Measurements from ENCODE around the gene PLSCR1. TPM values are rescaled to one million over a fixed set of nuclear protein-coding genes. Genes with fewer than 3 reads are reported as not detected.

The PLSCR1 gene
- total and polyA plus RNA-seq, 9 of the 15 experiments (the other 6 are each of a cell fraction or from before 2014, with no cell fraction given), result 40.6 to 122 (median 69.1) TPM

DNA sequence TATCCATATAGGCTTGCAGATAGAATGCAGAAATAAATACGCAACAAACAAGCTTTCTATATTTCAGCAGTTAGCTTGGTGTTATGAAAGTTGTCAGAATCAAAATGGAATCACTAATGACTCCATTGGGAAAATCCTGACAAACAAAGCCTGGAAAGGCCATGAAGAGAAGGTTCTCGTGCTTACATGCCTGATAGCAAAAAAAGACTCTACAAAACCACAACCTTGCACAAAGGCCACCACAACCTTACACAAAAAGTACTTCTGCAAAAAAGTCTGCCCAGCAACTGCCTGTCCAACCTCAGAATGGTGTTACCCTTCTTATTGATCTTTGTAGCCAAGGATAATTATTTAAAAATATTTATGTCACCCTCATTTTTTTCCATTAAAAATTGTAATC is 14.4 kb upstream of the PLSCR1 start:
- no peak overlapping the region for H3K9ac ChIP-seq (ENCODE audit: insufficient read depth in 1 of 2, low read depth in 2 of 2, low read length in 2 of 2)

More for the DNA sequence above, 14.4 kb upstream of the PLSCR1 start:
- DNase-seq (ENCODE audit: extremely low read depth in 1 of 4, low spot score in 3 of 4) (no peak), ATAC-seq (no peak), FAIRE-seq (no peak)
- Histone ChIP-seq H4K20me1 (replicated peaks; ENCODE audit: control insufficient read depth, insufficient read depth, low read length) (no peaks in the 10 kb centered on the region), H3K27ac (ENCODE audit: extremely low read depth, low read depth, low read length) (no peak overlapping the region), H3K9me1 (ENCODE audit: control insufficient read depth, insufficient read depth, low read length) (no peaks in the 10 kb centered on the region), H3K4me3 (no peak overlapping the region), H2AFZ (ENCODE audit: low read depth, low read length) (no peak overlapping the region), H3K36me3 (ENCODE audit: control insufficient read depth, insufficient read depth, low read length) (no peaks in the 10 kb centered on the region), H3K79me2 (ENCODE audit: control insufficient read depth, insufficient read depth, low read length) (no peaks in the 10 kb centered on the region), H3K27me3 (ENCODE audit: control insufficient read depth in 2 of 2, insufficient read depth in 2 of 2, low read length in 2 of 2) (no peaks in the 10 kb centered on the region), H3K4me1 (replicated peaks in 1 of 2; ENCODE audit: control insufficient read depth in 2 of 2, insufficient read depth in 2 of 2, low read length in 2 of 2) (peaks cover 0 to 6% of the 10 kb centered on the region in 2 experiments; a peak in 3 of 5 replicates), H3K9me3 (replicated peaks; ENCODE audit: control insufficient read depth, insufficient read depth, low read depth, low read length) (no peaks in the 10 kb centered on the region), H3K4me2 (ENCODE audit: insufficient read depth, low read length) (no peak overlapping the region)
- BruUV-seq (replicated peaks), result no TSS peak
- POLR2A ChIA-PET, result no interaction called here
- TF ChIP-seq SRSF9 (IDR thresholded peaks at IDR 0.05; ENCODE audit: borderline replicate concordance, low read depth, low read length), result no peak
- TF ChIP-seq, protein P1, sequence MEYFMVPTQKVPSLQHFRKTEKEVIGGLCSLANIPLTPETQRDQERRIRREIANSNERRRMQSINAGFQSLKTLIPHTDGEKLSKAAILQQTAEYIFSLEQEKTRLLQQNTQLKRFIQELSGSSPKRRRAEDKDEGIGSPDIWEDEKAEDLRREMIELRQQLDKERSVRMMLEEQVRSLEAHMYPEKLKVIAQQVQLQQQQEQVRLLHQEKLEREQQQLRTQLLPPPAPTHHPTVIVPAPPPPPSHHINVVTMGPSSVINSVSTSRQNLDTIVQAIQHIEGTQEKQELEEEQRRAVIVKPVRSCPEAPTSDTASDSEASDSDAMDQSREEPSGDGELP (CRISPR knock-in tag; IDR thresholded peaks at IDR 0.05; ENCODE audit: borderline replicate concordance), result no peak
- no peak for TF ChIP-seq CBX8 (IDR thresholded peaks at IDR 0.05; ENCODE audit: borderline replicate concordance, extremely low read depth, low read depth, low read length, poor library complexity, severe bottlenecking)
- no peak for TF ChIP-seq ZZZ3 (IDR thresholded peaks at IDR 0.05)
- no peak for TF ChIP-seq ZNF764 (CRISPR knock-in tag; IDR thresholded peaks at IDR 0.05; ENCODE audit: low read depth)
- TF ChIP-seq RBBP5 (IDR thresholded peaks at IDR 0.05; ENCODE audit: borderline replicate concordance, insufficient read depth, low read length, poor library complexity, severe bottlenecking), result no peak
- TF ChIP-seq HMG20B (CRISPR knock-in tag; IDR thresholded peaks at IDR 0.05), result no peak
- TF ChIP-seq ZNF79 (CRISPR knock-in tag; IDR thresholded peaks at IDR 0.05; ENCODE audit: low read depth), result no peak
- no peak for TF ChIP-seq NONO (IDR thresholded peaks at IDR 0.05; ENCODE audit: low read depth in 2 of 2, low read length in 1 of 2)
- TF ChIP-seq ZKSCAN8 (CRISPR knock-in tag; IDR thresholded peaks at IDR 0.05), result no peak
- no peak for TF ChIP-seq MTA2 (IDR thresholded peaks at IDR 0.05; ENCODE audit: low read depth)
- TF ChIP-seq KAT7 (CRISPR knock-in tag; IDR thresholded peaks at IDR 0.05; ENCODE audit: borderline replicate concordance), result no peak
- no peak for TF ChIP-seq MAFK (IDR thresholded peaks at IDR 0.05; ENCODE audit: low read length)
- no peak for TF ChIP-seq ZNF384 (IDR thresholded peaks at IDR 0.05; ENCODE audit: low read depth, low read length)
- intact Hi-C loops (cut with micrococcal nuclease) (no loop called here), in situ Hi-C loops (cut with MboI) (no loop called here)
- CTCF ChIA-PET (ENCODE audit: low intra/inter-chr PET ratio), result no interaction called here
- WGBS (ENCODE audit: insufficient coverage, low coverage, missing lambda C conversion rate), result 8% methylated on average over 2 of the region's 2 CpGs

Data from K562 (cell line).